SK-N-SH treated with all-trans-retinoic acid at 6 μM for 48 hours (cell line): ENCODE measurements around the gene CCDC150.

Experiments
- ARNTL ChIP-seq: fragments of 450-650 bp; formaldehyde crosslinking; IDR thresholded peaks from 2 replicates; pipeline ENCODE4 v1.5.0; 2020; ENCODE audit warnings: low read depth, mild to moderate bottlenecking, moderate library complexity, borderline replicate concordance
- BACH2 ChIP-seq: fragments of 250-450 bp; sonication (Bioruptor Pico); IDR thresholded peaks from 2 replicates; pipeline ENCODE4 v1.9.0; 2021; ENCODE audit warnings: mild to moderate bottlenecking, borderline replicate concordance
- CSDC2 ChIP-seq: fragments of 250-450 bp; sonication (Bioruptor Pico); IDR thresholded peaks from 2 replicates; pipeline ENCODE4 v1.5.0; 2020; ENCODE audit warnings: mild to moderate bottlenecking, moderate library complexity
- ESRRG ChIP-seq: fragments of 250-450 bp; sonication (Bioruptor Pico); IDR thresholded peaks from 2 replicates; pipeline ENCODE4 v1.6.1; 2021; ENCODE audit warnings: mild to moderate bottlenecking
- OSR1 ChIP-seq: fragments of 250-450 bp; sonication (Bioruptor Pico); IDR thresholded peaks from 2 replicates; pipeline ENCODE4 v1.8.0; 2022; ENCODE audit warnings: moderate library complexity, mild to moderate bottlenecking, inconsistent platforms
- PPARA ChIP-seq: fragments of 250-450 bp; sonication (Bioruptor Pico); IDR thresholded peaks from 2 replicates; pipeline ENCODE4 v1.5.0; 2020; ENCODE audit warnings: mild to moderate bottlenecking, borderline replicate concordance
- SNAI2 ChIP-seq: fragments of 250-450 bp; sonication (Bioruptor Pico); IDR thresholded peaks from 2 replicates; pipeline ENCODE4 v1.5.0; 2020; ENCODE audit warnings: mild to moderate bottlenecking, moderate library complexity
- TCF4 ChIP-seq: fragments of 250-450 bp; sonication (Bioruptor Pico); IDR thresholded peaks from 2 replicates; pipeline ENCODE4 v1.8.0; 2021; ENCODE audit warnings: mild to moderate bottlenecking, moderate library complexity, borderline replicate concordance
- ZC3H10 ChIP-seq: fragments of 250-450 bp; sonication (Bioruptor Pico); IDR thresholded peaks from 2 replicates; pipeline ENCODE4 v1.5.1; 2021; ENCODE audit warnings: mild to moderate bottlenecking, moderate library complexity
- ZFP3 ChIP-seq: fragments of 250-450 bp; sonication (Bioruptor Pico); IDR thresholded peaks from 2 replicates; pipeline ENCODE4 v1.5.0; 2020; ENCODE audit warnings: mild to moderate bottlenecking, moderate library complexity
- ZNF565 ChIP-seq: fragments of 450-650 bp; formaldehyde crosslinking; conservative IDR thresholded peaks from 2 replicates; pipeline ENCODE4 v1.5.0; 2020; ENCODE audit warnings: low read depth, mild to moderate bottlenecking, moderate library complexity
- ZNF8 ChIP-seq: fragments of 450-650 bp; formaldehyde crosslinking; IDR thresholded peaks from 2 replicates; pipeline ENCODE4 v1.5.0; 2020; ENCODE audit warnings: mild to moderate bottlenecking, moderate library complexity
- TF ChIP-seq, protein P1 (sequence below): fragments of 250-450 bp; sonication (Bioruptor Pico); IDR thresholded peaks from 2 replicates; pipeline ENCODE4 v1.5.1; 2020; ENCODE audit warnings: low read depth, mild to moderate bottlenecking, moderate library complexity
- TF ChIP-seq, protein P2 (sequence below): fragments of 250-450 bp; sonication (Bioruptor Pico); IDR thresholded peaks from 2 replicates; pipeline ENCODE4 v1.8.0; 2020; ENCODE audit warnings: mild to moderate bottlenecking, moderate library complexity, borderline replicate concordance

DNA sequence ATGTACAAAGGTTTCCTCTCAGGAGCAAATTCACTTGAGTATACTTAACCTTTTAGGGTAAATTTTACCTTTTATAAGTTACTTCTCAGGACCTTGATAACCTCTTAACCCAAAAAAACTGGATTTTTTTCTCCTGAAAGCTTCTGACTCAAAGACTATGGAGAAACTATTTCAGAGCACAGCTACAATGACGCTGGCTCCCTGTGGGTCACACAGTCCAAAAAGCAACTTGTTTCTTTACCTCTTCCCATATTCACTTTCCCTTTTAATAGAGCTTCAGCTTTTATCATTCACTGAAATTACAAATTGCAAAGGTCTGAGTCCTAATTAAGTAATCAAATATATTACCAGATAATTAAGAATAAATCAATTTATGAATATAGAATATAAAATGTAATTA is 127.6 kb downstream of the CCDC150 start:
- TF ChIP-seq ARNTL (CRISPR knock-in tag) (no peak), ZFP3 (no peak), ZNF565 (CRISPR knock-in tag) (no peak), ZC3H10 (no peak), ZNF8 (no peak), SNAI2 (no peak), ESRRG (CRISPR knock-in tag) (no peak), OSR1 (CRISPR knock-in tag) (no peak), TCF4 (no peak), BACH2 (CRISPR knock-in tag) (no peak), CSDC2 (no peak), PPARA (CRISPR knock-in tag) (no peak)
- TF ChIP-seq, protein P1, sequence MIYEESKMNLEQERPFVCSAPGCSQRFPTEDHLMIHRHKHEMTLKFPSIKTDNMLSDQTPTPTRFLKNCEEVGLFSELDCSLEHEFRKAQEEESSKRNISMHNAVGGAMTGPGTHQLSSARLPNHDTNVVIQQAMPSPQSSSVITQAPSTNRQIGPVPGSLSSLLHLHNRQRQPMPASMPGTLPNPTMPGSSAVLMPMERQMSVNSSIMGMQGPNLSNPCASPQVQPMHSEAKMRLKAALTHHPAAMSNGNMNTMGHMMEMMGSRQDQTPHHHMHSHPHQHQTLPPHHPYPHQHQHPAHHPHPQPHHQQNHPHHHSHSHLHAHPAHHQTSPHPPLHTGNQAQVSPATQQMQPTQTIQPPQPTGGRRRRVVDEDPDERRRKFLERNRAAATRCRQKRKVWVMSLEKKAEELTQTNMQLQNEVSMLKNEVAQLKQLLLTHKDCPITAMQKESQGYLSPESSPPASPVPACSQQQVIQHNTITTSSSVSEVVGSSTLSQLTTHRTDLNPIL (CRISPR knock-in tag) = no peak
- TF ChIP-seq, protein P2, sequence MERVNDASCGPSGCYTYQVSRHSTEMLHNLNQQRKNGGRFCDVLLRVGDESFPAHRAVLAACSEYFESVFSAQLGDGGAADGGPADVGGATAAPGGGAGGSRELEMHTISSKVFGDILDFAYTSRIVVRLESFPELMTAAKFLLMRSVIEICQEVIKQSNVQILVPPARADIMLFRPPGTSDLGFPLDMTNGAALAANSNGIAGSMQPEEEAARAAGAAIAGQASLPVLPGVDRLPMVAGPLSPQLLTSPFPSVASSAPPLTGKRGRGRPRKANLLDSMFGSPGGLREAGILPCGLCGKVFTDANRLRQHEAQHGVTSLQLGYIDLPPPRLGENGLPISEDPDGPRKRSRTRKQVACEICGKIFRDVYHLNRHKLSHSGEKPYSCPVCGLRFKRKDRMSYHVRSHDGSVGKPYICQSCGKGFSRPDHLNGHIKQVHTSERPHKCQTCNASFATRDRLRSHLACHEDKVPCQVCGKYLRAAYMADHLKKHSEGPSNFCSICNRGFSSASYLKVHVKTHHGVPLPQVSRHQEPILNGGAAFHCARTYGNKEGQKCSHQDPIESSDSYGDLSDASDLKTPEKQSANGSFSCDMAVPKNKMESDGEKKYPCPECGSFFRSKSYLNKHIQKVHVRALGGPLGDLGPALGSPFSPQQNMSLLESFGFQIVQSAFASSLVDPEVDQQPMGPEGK (CRISPR knock-in tag) = no peak
